Keratinocyte (primary cell): Measurements from ENCODE around the gene CCDC192. TPM values are rescaled to one million over a fixed set of nuclear protein-coding genes. Genes with fewer than 3 reads are reported as not detected.

Source experiments
- DNase-seq: peaks from one replicate; pipeline ENCODE4 v3.0.0-alpha.2; 2011; ENCODE audit warnings: low read depth, missing footprints, low spot score
- FAIRE-seq: peaks from 2 replicates; lab custom pipeline; 2011; peaks lifted over from hg19 to GRCh38; lab: Jason Lieb, UNC
- H2AFZ ChIP-seq: 2 replicates; pipeline ENCODE4 v1.6.0; 2012; ENCODE audit warnings: low read length, control low read depth, inconsistent platforms; ENCODE audit not compliant: control insufficient read depth
- H3K27ac ChIP-seq: 2 replicates; pipeline ENCODE4 v1.5.1; 2011; ENCODE audit warnings: low read length; ENCODE audit not compliant: control insufficient read depth, insufficient read depth
- H3K27me3 ChIP-seq: 3 replicates; pipeline ENCODE4 v1.6.0; 2011; ENCODE audit warnings: low read length; ENCODE audit not compliant: control insufficient read depth, insufficient read depth; ENCODE audit errors: extremely low read depth
- H3K36me3 ChIP-seq, 2 experiments: 2 replicates in 1 of 2; 3 replicates in 1 of 2; pipeline ENCODE4 v1.5.1; 2011; ENCODE audit warnings: low read length in 2 of 2, mild to moderate bottlenecking in 1 of 2; ENCODE audit not compliant: control insufficient read depth in 2 of 2, insufficient read depth in 2 of 2; ENCODE audit errors: extremely low read depth in 1 of 2
- H3K4me1 ChIP-seq: 3 replicates; pipeline ENCODE4 v1.5.1; 2011; ENCODE audit warnings: low read length; ENCODE audit not compliant: control insufficient read depth, insufficient read depth; ENCODE audit errors: extremely low read depth
- H3K4me2 ChIP-seq: 3 replicates; pipeline ENCODE4 v1.6.0; 2011; ENCODE audit warnings: low read depth, low read length; ENCODE audit not compliant: control insufficient read depth, insufficient read depth; ENCODE audit errors: extremely low read depth
- H3K4me3 ChIP-seq, 3 experiments: fragments of 200-600 bp in 1 of 3; sonication (generic) in 1 of 3; 2 replicates in 2 of 3; 3 replicates in 1 of 3; pipeline ENCODE4 v1.5.1; 2011 to 2016; ENCODE audit warnings: low read length in 3 of 3, mild to moderate bottlenecking in 3 of 3, control low read depth in 2 of 3, inconsistent platforms in 1 of 3, low read depth in 1 of 3, mixed read lengths in 1 of 3, mixed run types in 1 of 3, moderate library complexity in 1 of 3; ENCODE audit not compliant: control insufficient read depth in 2 of 3, insufficient read depth in 2 of 3; ENCODE audit errors: extremely low read depth in 1 of 3
- H3K79me2 ChIP-seq: 2 replicates; pipeline ENCODE4 v1.6.0; 2012; ENCODE audit warnings: low read length; ENCODE audit not compliant: control insufficient read depth, insufficient read depth
- H3K9ac ChIP-seq: 3 replicates; pipeline ENCODE4 v1.6.0; 2011; ENCODE audit warnings: low read length; ENCODE audit not compliant: control insufficient read depth, insufficient read depth; ENCODE audit errors: extremely low read depth
- H3K9me1 ChIP-seq: 3 replicates; pipeline ENCODE4 v1.6.0; 2011; ENCODE audit warnings: low read length; ENCODE audit not compliant: control insufficient read depth, insufficient read depth; ENCODE audit errors: extremely low read depth
- H3K9me3 ChIP-seq: 2 replicates; pipeline ENCODE4 v1.5.1; 2012; ENCODE audit warnings: low read depth, low read length; ENCODE audit not compliant: control insufficient read depth
- H4K20me1 ChIP-seq: 3 replicates; pipeline ENCODE4 v1.6.0; 2011; ENCODE audit warnings: low read length; ENCODE audit not compliant: control insufficient read depth, insufficient read depth; ENCODE audit errors: extremely low read depth
- CTCF ChIP-seq, 3 experiments: IDR thresholded peaks in 1 of 3; conservative IDR thresholded peaks in 1 of 3; optimal IDR thresholded peaks in 1 of 3; 2 replicates in 2 of 3; 3 replicates in 1 of 3; pipeline versions ENCODE3 to v1.5.1; 2011; ENCODE audit warnings: low read length in 3 of 3, mild to moderate bottlenecking in 3 of 3, moderate library complexity in 2 of 3, control low read depth in 1 of 3, inconsistent platforms in 1 of 3; ENCODE audit not compliant: insufficient read depth in 2 of 3; ENCODE audit errors: extremely low read depth in 1 of 3
- EZH2 ChIP-seq: IDR thresholded peaks from one replicate; pipeline ENCODE4 v1.6.1; 2012; ENCODE audit warnings: inconsistent platforms, mild to moderate bottlenecking, low read length, moderate library complexity
- dilution Hi-C: fragments of 300-500 bp; cut with MboI; formaldehyde crosslinking; loops from one replicate; pipeline ENCODE4 v1.7.0; 2020; ENCODE audit warnings: low sequenced_read_pairs; ENCODE audit not compliant: extremely low pct_ligation_motif_present
- polyA plus RNA-seq, 5 experiments: library from polyadenylated mRNA; depleted of rRNA in 3 of 5; stranded (reverse) in 3 of 5; stranded (forward) in 1 of 5; unstranded in 1 of 5; fragments of >200 nt; gene quantifications; 1 replicate in 1 of 5; 2 replicates in 3 of 5; 3 replicates in 1 of 5; pipeline versions ENCODE4 v1.2.1 to v1.2.3, GENCODE V29; 2011 to 2012; ENCODE audit warnings: missing spikeins in 2 of 5, low read depth in 1 of 5, low replicate concordance in 1 of 5

Gene CCDC192
- polyA plus RNA-seq, 1 donor (not counting 4 experiments of a cell fraction or from before 2014, with no cell fraction given) = not detected

GRCh38 chr5:127875235-127876021 lies 172.2 kb downstream of the CCDC192 start:
- Histone ChIP-seq H4K20me1 (no peaks in the 10 kb centered on the region), H3K9me1 (no peaks in the 10 kb centered on the region), H3K27ac (no peak overlapping the region), H3K4me1 (peaks cover 21% of the 10 kb centered on the region), H3K79me2 (no peaks in the 10 kb centered on the region), H3K4me3 (no peak overlapping the region), H3K27me3 (no peaks in the 10 kb centered on the region), H2AFZ (peak overlapping the region; percentile 16), H3K4me2 (no peak overlapping the region), H3K36me3 (no peaks in the 10 kb centered on the region), H3K9me3 (no peaks in the 10 kb centered on the region), H3K9ac (no peak overlapping the region)
- dilution Hi-C loops = no loop called here
- TF ChIP-seq CTCF (optimal IDR thresholded peaks at IDR 0.05 in 1 of 3, IDR thresholded peaks at IDR 0.05 in 1 of 3, conservative IDR thresholded peaks at IDR 0.05 in 1 of 3; ENCODE audit: extremely low read depth in 1 of 3, insufficient read depth in 2 of 3, low read length in 3 of 3) = peak in 2 of 3 experiments; percentile 39 to 68
- no peak for TF ChIP-seq EZH2
- FAIRE-seq = peak; percentile 64
- DNase-seq = no peak

- TF ChIP-seq CTCF (optimal IDR thresholded peaks at IDR 0.05 in 1 of 3, IDR thresholded peaks at IDR 0.05 in 1 of 3, conservative IDR thresholded peaks at IDR 0.05 in 1 of 3; ENCODE audit: extremely low read depth in 1 of 3, insufficient read depth in 2 of 3, low read length in 3 of 3) (no peak), EZH2 (no peak)
- H3K9ac ChIP-seq = no peak overlapping the region
- no peaks in the 10 kb centered on the region for H3K27me3 ChIP-seq
- H2AFZ ChIP-seq = no peak overlapping the region
- H3K36me3 ChIP-seq = no peaks in the 10 kb centered on the region
- no peaks in the 10 kb centered on the region for H4K20me1 ChIP-seq
- H3K4me1 ChIP-seq = peaks cover 14% of the 10 kb centered on the region
- dilution Hi-C loops = no loop called here
- no peaks in the 10 kb centered on the region for H3K9me3 ChIP-seq
- no peaks in the 10 kb centered on the region for H3K79me2 ChIP-seq
- no peaks in the 10 kb centered on the region for H3K9me1 ChIP-seq
- FAIRE-seq = no peak
- H3K27ac ChIP-seq = no peak overlapping the region
- no peak overlapping the region for H3K4me3 ChIP-seq
- no peak overlapping the region for H3K4me2 ChIP-seq
- no peak for DNase-seq
Measured at GRCh38 chr5:127876384-127876783, 173.2 kb downstream of the CCDC192 start.
